ENCODE measurements around the gene OR4C16.

The OR4C16 gene, protein sequence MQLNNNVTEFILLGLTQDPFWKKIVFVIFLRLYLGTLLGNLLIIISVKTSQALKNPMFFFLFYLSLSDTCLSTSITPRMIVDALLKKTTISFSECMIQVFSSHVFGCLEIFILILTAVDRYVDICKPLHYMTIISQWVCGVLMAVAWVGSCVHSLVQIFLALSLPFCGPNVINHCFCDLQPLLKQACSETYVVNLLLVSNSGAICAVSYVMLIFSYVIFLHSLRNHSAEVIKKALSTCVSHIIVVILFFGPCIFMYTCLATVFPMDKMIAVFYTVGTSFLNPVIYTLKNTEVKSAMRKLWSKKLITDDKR

DNA sequence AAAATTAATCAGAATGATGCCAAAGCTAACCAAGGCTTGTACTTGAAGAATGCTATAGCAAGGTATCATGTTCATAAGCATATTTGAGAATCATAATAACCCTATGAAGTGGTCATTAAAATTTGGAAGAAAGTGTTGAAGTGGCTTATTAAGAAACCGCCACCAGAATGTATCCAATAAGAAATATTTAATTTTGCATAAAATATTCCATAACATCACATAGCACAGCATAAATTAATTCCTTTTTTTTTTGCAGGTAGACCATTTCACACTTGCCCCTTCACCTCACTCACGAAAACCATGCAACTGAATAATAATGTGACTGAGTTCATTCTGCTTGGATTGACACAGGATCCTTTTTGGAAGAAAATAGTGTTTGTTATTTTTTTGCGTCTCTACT is at the start of gene OR4C16:
Gene OR4C16, plus strand, starts transcription at position 301 of the 400 bp plus-strand sequence. Its CDS starts 0 bp downstream, at position 301.
- TF ChIP-seq GATA3 (IDR thresholded peaks at IDR 0.05; ENCODE audit: low read depth, low read length) (no peak), GATA2 (IDR thresholded peaks at IDR 0.05; ENCODE audit: low read depth, low read length) (no peak)

DNA sequence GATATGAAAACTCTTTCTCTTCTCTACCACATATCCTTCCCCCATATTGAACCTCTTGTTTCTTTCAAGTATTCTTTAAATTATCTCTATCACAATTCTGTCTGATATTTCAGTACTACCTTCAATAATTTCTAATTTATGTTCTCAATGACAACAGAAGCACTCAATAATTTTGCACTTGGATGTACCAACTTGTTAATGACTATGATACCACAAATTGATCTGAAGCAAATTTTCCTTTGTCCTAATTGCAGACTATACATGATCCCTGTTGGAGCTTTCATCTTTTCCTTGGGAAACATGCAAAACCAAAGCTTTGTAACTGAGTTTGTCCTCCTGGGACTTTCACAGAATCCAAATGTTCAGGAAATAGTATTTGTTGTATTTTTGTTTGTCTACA is 17.8 kb upstream of the OR4C16 start, which contains the start of gene OR4C15:
Gene OR4C15, plus strand, starts transcription at position 301 of the 400 bp plus-strand sequence. Its CDS starts 0 bp downstream, at position 301.
- no peak for TF ChIP-seq GATA3 (IDR thresholded peaks at IDR 0.05; ENCODE audit: low read depth, low read length)
- no peak for TF ChIP-seq GATA2 (IDR thresholded peaks at IDR 0.05; ENCODE audit: low read depth, low read length)

DNA sequence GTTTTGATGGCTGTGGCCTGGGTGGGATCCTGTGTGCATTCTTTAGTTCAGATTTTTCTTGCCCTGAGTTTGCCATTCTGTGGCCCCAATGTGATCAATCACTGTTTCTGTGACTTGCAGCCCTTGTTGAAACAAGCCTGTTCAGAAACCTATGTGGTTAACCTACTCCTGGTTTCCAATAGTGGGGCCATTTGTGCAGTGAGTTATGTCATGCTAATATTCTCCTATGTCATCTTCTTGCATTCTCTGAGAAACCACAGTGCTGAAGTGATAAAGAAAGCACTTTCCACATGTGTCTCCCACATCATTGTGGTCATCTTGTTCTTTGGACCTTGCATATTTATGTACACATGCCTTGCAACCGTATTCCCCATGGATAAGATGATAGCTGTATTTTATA is 620 bp downstream of the OR4C16 start:
- TF ChIP-seq GATA2 (IDR thresholded peaks at IDR 0.05; ENCODE audit: low read depth, low read length) (no peak), GATA3 (IDR thresholded peaks at IDR 0.05; ENCODE audit: low read depth, low read length) (no peak)

DNA sequence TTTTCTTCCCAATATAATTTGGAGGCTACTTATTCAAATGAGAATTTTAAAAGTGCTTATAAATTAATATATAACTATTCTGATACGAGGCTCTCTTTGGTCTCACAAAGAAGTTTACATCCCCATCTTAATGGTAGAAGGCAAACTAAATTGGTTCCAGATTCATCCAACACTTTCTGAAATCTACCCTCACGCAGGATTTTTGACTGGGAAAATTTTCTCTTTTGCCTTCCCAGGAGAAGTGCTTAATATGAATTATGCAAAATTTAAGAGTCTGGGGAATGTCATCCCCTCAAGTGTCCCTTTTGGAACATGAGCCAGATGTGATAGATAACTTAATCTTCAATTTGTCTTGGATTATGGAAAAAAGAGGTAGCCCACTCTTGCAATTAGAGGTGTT is 35.6 kb downstream of the OR4C16 start, which contains the start of gene OR4C11:
Gene OR4C11, minus strand, starts transcription at position 101 of the 400 bp plus-strand sequence. CDS start 3,272 bp downstream, outside the sequence.
- TF ChIP-seq GATA3 (IDR thresholded peaks at IDR 0.05; ENCODE audit: low read depth, low read length): no peak
- no peak for TF ChIP-seq GATA2 (IDR thresholded peaks at IDR 0.05; ENCODE audit: low read depth, low read length)
